ENCODE data around the gene ZBTB12. TPM values are rescaled to one million over a fixed set of nuclear protein-coding genes. Genes with fewer than 3 reads are reported as not detected.
A peak's percentile ranks its signal among the peaks of the same experiment; 100 is the strongest.

The ZBTB12 gene
- total and polyA plus RNA-seq, 2 of the 13 experiments (the other 11 are each of a cell fraction or from before 2014, with no cell fraction given): 4.8 to 6.0 TPM

DNA sequence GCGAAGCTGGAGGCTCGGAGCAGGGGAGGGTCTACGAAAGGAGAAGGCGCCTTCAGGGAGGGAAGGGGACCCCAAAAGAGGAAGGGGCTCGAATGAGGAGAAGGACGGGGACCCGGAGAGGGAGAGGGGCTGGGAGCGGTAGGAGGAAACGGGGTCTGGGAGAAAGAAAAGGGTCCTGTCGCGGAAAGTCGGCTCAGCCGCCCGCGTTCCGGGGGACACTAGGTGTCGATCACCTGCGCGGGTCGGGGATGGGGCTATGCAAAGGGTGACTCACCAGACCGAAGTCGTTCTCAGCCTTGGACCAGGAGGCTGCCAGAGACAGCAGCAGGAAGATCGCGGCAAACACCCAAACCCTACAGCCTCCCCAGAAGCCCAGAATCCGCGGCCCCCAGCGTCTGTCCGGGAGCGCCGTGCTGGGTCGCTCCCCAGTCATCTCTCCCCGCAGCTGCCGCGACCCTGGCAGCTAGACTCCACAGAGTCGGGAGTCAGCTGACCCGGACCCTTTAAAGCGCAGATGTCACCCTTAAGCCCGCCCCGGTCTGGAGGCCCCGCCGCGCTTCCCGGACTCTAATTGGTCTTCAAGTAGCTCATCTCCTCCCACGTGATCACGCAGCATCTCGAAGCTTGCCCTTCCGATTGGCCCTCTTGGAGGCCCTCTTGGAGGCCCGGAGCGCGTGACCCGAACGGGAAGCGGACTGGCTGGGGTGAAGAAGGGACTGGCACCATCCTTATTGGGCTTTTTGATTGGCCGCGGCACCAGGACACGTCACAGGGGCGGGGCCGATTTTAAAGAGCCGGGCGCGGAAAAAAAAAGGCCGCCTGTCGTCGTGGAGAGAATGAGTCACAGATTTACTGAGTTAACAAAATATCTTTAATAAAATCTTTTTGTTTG is 39.3 kb downstream of the ZBTB12 start, which contains the start of gene NEU1 (continued):
- TF ChIP-seq, protein P1, sequence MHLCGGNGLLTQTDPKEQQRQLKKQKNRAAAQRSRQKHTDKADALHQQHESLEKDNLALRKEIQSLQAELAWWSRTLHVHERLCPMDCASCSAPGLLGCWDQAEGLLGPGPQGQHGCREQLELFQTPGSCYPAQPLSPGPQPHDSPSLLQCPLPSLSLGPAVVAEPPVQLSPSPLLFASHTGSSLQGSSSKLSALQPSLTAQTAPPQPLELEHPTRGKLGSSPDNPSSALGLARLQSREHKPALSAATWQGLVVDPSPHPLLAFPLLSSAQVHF (CRISPR knock-in tag; IDR thresholded peaks at IDR 0.05): 0 out of 2 replicates have a peak, but pooled peaks have one; percentile 15
- TF ChIP-seq CC2D1A (CRISPR knock-in tag; IDR thresholded peaks at IDR 0.05) (no peak), ARNT2 (CRISPR knock-in tag; IDR thresholded peaks at IDR 0.05; ENCODE audit: low read depth) (peak; percentile 88), CBX1 (IDR thresholded peaks at IDR 0.05; ENCODE audit: low read depth) (peak; percentile 98), HMG20B (CRISPR knock-in tag; conservative IDR thresholded peaks at IDR 0.05) (peak; percentile 33; the same call in 1 of the 2 replicates), TGIF2 (CRISPR knock-in tag; IDR thresholded peaks at IDR 0.05) (peak; percentile 97), MIER2 (CRISPR knock-in tag; IDR thresholded peaks at IDR 0.05) (peak; percentile 18; the same call in 1 of the 2 replicates), ZNF788 (CRISPR knock-in tag; IDR thresholded peaks at IDR 0.05; ENCODE audit: borderline replicate concordance) (no peak; the same call in 1 of the 2 replicates), IKZF1 (IDR thresholded peaks at IDR 0.05) (no peak), ZFP90 (CRISPR knock-in tag; IDR thresholded peaks at IDR 0.05; ENCODE audit: borderline replicate concordance) (0 out of 2 replicates have a peak, but pooled peaks have one; percentile 33), BRD4 (CRISPR knock-in tag; IDR thresholded peaks at IDR 0.05) (no peak), PLRG1 (conservative IDR thresholded peaks at IDR 0.05) (no peak), KDM2A (CRISPR knock-in tag; IDR thresholded peaks at IDR 0.05; ENCODE audit: borderline replicate concordance, low read depth) (peak; percentile 89), ZNF3 (CRISPR knock-in tag; IDR thresholded peaks at IDR 0.05) (peak; percentile 29; the same call in 1 of the 2 replicates), ARID2 (CRISPR knock-in tag; IDR thresholded peaks at IDR 0.05; ENCODE audit: borderline replicate concordance) (0 out of 2 replicates have a peak, but pooled peaks have one; percentile 74)
- TF ChIP-seq, protein P2, sequence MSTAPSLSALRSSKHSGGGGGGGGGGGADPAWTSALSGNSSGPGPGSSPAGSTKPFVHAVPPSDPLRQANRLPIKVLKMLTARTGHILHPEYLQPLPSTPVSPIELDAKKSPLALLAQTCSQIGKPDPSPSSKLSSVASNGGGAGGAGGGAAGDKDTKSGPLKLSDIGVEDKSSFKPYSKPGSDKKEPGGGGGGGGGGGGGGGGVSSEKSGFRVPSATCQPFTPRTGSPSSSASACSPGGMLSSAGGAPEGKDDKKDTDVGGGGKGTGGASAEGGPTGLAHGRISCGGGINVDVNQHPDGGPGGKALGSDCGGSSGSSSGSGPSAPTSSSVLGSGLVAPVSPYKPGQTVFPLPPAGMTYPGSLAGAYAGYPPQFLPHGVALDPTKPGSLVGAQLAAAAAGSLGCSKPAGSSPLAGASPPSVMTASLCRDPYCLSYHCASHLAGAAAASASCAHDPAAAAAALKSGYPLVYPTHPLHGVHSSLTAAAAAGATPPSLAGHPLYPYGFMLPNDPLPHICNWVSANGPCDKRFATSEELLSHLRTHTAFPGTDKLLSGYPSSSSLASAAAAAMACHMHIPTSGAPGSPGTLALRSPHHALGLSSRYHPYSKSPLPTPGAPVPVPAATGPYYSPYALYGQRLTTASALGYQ (CRISPR knock-in tag; IDR thresholded peaks at IDR 0.05): peak; percentile 86
- TF ChIP-seq, protein P3, sequence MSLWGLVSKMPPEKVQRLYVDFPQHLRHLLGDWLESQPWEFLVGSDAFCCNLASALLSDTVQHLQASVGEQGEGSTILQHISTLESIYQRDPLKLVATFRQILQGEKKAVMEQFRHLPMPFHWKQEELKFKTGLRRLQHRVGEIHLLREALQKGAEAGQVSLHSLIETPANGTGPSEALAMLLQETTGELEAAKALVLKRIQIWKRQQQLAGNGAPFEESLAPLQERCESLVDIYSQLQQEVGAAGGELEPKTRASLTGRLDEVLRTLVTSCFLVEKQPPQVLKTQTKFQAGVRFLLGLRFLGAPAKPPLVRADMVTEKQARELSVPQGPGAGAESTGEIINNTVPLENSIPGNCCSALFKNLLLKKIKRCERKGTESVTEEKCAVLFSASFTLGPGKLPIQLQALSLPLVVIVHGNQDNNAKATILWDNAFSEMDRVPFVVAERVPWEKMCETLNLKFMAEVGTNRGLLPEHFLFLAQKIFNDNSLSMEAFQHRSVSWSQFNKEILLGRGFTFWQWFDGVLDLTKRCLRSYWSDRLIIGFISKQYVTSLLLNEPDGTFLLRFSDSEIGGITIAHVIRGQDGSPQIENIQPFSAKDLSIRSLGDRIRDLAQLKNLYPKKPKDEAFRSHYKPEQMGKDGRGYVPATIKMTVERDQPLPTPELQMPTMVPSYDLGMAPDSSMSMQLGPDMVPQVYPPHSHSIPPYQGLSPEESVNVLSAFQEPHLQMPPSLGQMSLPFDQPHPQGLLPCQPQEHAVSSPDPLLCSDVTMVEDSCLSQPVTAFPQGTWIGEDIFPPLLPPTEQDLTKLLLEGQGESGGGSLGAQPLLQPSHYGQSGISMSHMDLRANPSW (CRISPR knock-in tag; IDR thresholded peaks at IDR 0.05; ENCODE audit: borderline replicate concordance): peak; percentile 24; the same call in 1 of the 2 replicates
- TF ChIP-seq, protein P4, sequence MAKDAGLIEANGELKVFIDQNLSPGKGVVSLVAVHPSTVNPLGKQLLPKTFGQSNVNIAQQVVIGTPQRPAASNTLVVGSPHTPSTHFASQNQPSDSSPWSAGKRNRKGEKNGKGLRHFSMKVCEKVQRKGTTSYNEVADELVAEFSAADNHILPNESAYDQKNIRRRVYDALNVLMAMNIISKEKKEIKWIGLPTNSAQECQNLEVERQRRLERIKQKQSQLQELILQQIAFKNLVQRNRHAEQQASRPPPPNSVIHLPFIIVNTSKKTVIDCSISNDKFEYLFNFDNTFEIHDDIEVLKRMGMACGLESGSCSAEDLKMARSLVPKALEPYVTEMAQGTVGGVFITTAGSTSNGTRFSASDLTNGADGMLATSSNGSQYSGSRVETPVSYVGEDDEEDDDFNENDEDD (CRISPR knock-in tag; IDR thresholded peaks at IDR 0.05; ENCODE audit: borderline replicate concordance): peak; percentile 84; the same call in 1 of the 2 replicates
- TF ChIP-seq, protein P5, sequence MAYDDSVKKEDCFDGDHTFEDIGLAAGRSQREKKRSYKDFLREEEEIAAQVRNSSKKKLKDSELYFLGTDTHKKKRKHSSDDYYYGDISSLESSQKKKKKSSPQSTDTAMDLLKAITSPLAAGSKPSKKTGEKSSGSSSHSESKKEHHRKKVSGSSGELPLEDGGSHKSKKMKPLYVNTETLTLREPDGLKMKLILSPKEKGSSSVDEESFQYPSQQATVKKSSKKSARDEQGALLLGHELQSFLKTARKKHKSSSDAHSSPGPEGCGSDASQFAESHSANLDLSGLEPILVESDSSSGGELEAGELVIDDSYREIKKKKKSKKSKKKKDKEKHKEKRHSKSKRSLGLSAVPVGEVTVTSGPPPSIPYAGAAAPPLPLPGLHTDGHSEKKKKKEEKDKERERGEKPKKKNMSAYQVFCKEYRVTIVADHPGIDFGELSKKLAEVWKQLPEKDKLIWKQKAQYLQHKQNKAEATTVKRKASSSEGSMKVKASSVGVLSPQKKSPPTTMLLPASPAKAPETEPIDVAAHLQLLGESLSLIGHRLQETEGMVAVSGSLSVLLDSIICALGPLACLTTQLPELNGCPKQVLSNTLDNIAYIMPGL (CRISPR knock-in tag; IDR thresholded peaks at IDR 0.05; ENCODE audit: borderline replicate concordance in 1 of 2, low read depth in 1 of 2): peak; percentile 57 to 67; a peak in 2 of 4 replicates

All from HepG2 (cell line).